MCF 10A (cell line): ENCODE data around the gene ANO6. TPM values are rescaled to one million over a fixed set of nuclear protein-coding genes. Genes with fewer than 3 reads are reported as not detected.

Experiments
- BruUV-seq: library from RNA; stranded (reverse); fragments of 400-500 nt; replicated peaks from 2 replicates; lab custom pipeline; 2021; lab: Mats Ljungman, UMichigan
- CTCF ChIA-PET: fragments of 300-600 bp; sonication (Branson Sonifier 250); formaldehyde crosslinking; extraction: SDS; loops from one replicate; lab custom pipeline; 2021; ENCODE audit warnings: antibody characterized with exemption, inconsistent platforms; lab: Yijun Ruan, JAX
- POLR2A ChIA-PET: fragments of 300-600, 350-650 bp; sonication (Branson Sonifier 250); formaldehyde crosslinking; extraction: SDS; loops from one replicate; lab custom pipeline; 2020; ENCODE audit warnings: antibody characterized with exemption, inconsistent platforms; lab: Yijun Ruan, JAX
- DNase-seq: peaks from one replicate; pipeline ENCODE4 v3.0.0-alpha.2; 2018; ENCODE audit not compliant: unreplicated experiment
- H3K27ac Mint-ChIP-seq: one replicate; pipeline ENCODE4 v1.8.0; 2022; ENCODE audit warnings: mild to moderate bottlenecking, low read depth, mixed read lengths; ENCODE audit not compliant: unreplicated experiment
- H3K27me3 Mint-ChIP-seq: one replicate; pipeline ENCODE4 v1.8.0; 2022; ENCODE audit warnings: mixed read lengths; ENCODE audit not compliant: insufficient read depth, unreplicated experiment
- H3K36me3 Mint-ChIP-seq: one replicate; pipeline ENCODE4 v1.8.0; 2022; ENCODE audit warnings: mild to moderate bottlenecking, moderate library complexity, mixed read lengths; ENCODE audit not compliant: insufficient read depth, unreplicated experiment
- H3K4me1 Mint-ChIP-seq: one replicate; pipeline ENCODE4 v1.8.0; 2022; ENCODE audit warnings: mixed read lengths; ENCODE audit not compliant: insufficient read depth, unreplicated experiment
- H3K4me3 Mint-ChIP-seq: one replicate; pipeline ENCODE4 v1.8.0; 2022; ENCODE audit warnings: mild to moderate bottlenecking, moderate library complexity, mixed read lengths; ENCODE audit not compliant: unreplicated experiment
- H3K9me3 Mint-ChIP-seq: one replicate; pipeline ENCODE4 v1.8.0; 2022; ENCODE audit warnings: mixed read lengths; ENCODE audit not compliant: unreplicated experiment
- intact Hi-C: fragments of 100-400 bp; cut with micrococcal nuclease; formaldehyde crosslinking; loops from 2 replicates; pipeline ENCODE4 v1.14.1; 2022
- total RNA-seq: library from RNA; stranded (reverse); gene quantifications from 2 replicates; pipeline ENCODE4 v1.2.3, GENCODE V29; 2022
- TF ChIP-seq, protein P1 (sequence below): fragments of 200-600 bp; IDR thresholded peaks from one replicate; pipeline ENCODE4 v1.8.0; 2022; ENCODE audit warnings: antibody characterized with exemption, mild to moderate bottlenecking; ENCODE audit not compliant: unreplicated experiment

The ANO6 gene
- total RNA-seq, 1 experiment from 2014 or later = 25.4 TPM

DNA sequence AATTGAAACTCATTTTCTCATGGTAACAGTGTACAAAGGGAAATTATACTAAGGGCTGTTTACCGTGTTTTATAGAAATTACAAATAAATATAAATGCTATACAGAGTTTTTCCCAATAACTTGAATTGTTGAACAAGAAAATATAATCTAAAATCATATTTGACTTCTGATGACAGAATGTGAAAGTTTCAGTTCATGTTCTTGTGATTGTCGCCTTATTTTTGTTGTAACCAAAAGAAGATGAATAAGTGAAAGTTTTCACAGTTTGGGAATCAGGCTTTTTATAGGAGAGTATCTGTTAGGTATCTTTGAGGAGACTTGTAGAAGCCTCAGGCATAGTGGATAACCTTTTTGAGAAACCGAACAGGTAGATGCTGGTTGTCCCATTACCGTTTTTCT, 28.1 kb downstream of the ANO6 start:
- TF ChIP-seq, protein P1, sequence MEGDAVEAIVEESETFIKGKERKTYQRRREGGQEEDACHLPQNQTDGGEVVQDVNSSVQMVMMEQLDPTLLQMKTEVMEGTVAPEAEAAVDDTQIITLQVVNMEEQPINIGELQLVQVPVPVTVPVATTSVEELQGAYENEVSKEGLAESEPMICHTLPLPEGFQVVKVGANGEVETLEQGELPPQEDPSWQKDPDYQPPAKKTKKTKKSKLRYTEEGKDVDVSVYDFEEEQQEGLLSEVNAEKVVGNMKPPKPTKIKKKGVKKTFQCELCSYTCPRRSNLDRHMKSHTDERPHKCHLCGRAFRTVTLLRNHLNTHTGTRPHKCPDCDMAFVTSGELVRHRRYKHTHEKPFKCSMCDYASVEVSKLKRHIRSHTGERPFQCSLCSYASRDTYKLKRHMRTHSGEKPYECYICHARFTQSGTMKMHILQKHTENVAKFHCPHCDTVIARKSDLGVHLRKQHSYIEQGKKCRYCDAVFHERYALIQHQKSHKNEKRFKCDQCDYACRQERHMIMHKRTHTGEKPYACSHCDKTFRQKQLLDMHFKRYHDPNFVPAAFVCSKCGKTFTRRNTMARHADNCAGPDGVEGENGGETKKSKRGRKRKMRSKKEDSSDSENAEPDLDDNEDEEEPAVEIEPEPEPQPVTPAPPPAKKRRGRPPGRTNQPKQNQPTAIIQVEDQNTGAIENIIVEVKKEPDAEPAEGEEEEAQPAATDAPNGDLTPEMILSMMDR = no peak
- Mint-ChIP-seq H3K27me3 (no peaks in the 10 kb centered on the region), H3K27ac (peak overlapping the region; percentile 75), H3K4me1 (peaks cover 16% of the 10 kb centered on the region), H3K4me3 (no peak overlapping the region), H3K36me3 (peaks cover 7% of the 10 kb centered on the region), H3K9me3 (no peaks in the 10 kb centered on the region)
- intact Hi-C loops = no loop called here
- no peak for DNase-seq
- no TSS peak for BruUV-seq
- ChIA-PET POLR2A (interaction anchor here (2.1 to 2.8 kb wide), 2 partner anchors 10 to 28 kb away, joined by 6 to 9 read pairs; partner anchors contain the start of gene ANO6), CTCF (no interaction called here)

DNA sequence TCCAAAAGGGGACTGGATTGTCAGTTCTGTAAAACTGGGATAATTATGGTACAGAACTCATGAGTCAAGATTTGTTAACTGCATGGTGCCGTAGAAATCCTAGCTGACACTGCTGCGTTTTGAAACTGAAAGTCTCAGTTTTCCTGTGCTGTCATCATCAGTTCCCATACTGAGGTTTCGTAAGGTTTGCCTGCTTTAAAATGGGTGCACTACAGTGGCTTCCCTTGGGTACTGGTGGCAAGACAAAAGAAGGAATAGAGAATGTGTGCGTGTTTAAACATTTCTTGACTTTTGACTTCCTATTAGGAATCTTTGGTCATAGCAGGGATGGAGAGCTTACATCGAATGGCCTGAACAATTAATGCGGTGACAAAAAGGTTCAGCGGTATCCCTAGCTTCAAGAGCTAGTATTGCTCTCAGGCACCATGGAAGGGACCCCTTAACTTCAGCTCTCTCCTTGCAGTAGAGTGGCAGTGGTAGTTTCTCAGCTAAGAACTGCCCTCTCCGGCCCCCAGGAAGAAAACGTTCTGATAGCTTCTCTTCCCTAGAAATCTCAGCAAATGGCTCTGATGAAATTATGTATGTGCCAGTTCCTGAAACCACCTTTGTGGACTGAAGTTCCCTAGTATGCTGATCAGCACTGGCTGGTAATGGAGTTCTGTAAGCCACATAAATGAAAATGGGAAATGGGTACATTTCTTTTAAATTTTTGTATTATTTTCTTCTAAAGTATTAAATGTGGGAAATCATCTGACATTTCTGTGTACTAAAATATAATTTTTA, 28.9 kb downstream of the ANO6 start:
- peak overlapping the region; percentile 75 for H3K27ac Mint-ChIP-seq
- intact Hi-C loops = no loop called here
- CTCF ChIA-PET = interaction anchor here (1.0 kb wide), 1 partner anchor 10 kb away, joined by 3 read pairs; no protein-coding TSS in a partner anchor
- TF ChIP-seq, protein P1 = no peak
- H3K9me3 Mint-ChIP-seq = no peaks in the 10 kb centered on the region
- peak; percentile 77 for DNase-seq
- peaks cover 7% of the 10 kb centered on the region for H3K36me3 Mint-ChIP-seq
- POLR2A ChIA-PET = interaction anchor here (1.0 to 2.8 kb wide), 5 partner anchors 9 to 29 kb away, joined by 4 to 9 read pairs (median 6); partner anchors contain the start of gene ANO6
- BruUV-seq = no TSS peak
- no peaks in the 10 kb centered on the region for H3K27me3 Mint-ChIP-seq
- H3K4me1 Mint-ChIP-seq = peaks cover 16% of the 10 kb centered on the region
- H3K4me3 Mint-ChIP-seq = peak overlapping the region; percentile 11

DNA sequence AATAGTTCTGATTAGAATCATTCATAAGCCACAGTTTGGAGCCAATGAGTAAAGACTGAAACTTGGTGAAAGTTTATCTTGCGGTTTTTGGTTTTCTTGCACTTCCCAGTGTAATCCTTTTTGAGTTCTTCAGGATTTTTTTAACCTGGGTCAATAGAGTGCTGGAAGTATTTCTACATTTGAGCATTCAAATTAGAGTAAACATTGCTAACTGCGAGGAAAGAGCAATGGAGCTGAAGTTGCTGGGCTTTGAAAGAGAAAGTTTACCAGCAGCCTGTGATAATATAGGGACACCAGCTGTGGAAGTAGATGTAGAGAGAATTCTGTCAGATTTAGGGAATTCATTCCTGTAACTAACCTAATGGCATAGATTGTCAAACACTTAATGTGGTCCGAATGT, 30.3 kb downstream of the ANO6 start:
- ChIA-PET CTCF (interaction anchor here (0.5 to 1.4 kb wide), 2 partner anchors 23 to 29 kb away, joined by 3 to 4 read pairs; no protein-coding TSS in a partner anchor), POLR2A (interaction anchor here (1.9 to 2.8 kb wide), 2 partner anchors 11 to 13 kb away, joined by 5 to 9 read pairs; no protein-coding TSS in a partner anchor)
- Mint-ChIP-seq H3K27me3 (no peaks in the 10 kb centered on the region), H3K36me3 (peaks cover 2% of the 10 kb centered on the region), H3K4me3 (no peak overlapping the region), H3K27ac (no peak overlapping the region), H3K4me1 (peaks cover 10% of the 10 kb centered on the region), H3K9me3 (no peaks in the 10 kb centered on the region)
- TF ChIP-seq, protein P1 = no peak
- intact Hi-C loops = no loop called here
- no peak for DNase-seq
- BruUV-seq = no TSS peak

DNA sequence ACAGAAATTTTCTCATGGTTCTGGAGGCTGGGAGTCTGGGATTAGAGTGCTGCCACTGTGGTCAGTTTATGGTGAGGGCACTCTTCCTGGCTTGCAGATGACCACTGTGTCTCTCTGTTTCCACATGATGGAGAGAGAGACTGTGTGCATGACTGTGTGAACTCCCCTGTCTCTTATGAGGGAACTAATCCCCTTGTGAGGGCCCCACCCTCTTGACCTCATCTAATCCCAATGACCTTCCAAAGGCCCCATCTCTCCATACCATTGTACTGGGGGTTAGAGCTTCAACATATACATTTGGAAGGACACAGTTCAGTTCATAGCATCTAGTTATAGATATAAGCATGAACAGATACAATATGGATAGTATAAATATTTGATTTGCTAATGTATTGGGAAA, 31.7 kb downstream of the ANO6 start:
- CTCF ChIA-PET = interaction anchor here (0.6 to 1.1 kb wide), 2 partner anchors 32 to 709 kb away, joined by 3 read pairs; partner anchors contain the start of gene ANO6
- BruUV-seq = no TSS peak
- Mint-ChIP-seq H3K27me3 (no peaks in the 10 kb centered on the region), H3K4me1 (peaks cover 9% of the 10 kb centered on the region), H3K36me3 (no peaks in the 10 kb centered on the region), H3K27ac (no peak overlapping the region), H3K9me3 (no peaks in the 10 kb centered on the region), H3K4me3 (no peak overlapping the region)
- POLR2A ChIA-PET = interaction anchor here (0.8 kb wide), 1 partner anchor 32 kb away, joined by 3 read pairs; the partner anchor contains the start of gene ANO6
- TF ChIP-seq, protein P1 = no peak
- DNase-seq = no peak
- intact Hi-C loops = no loop called here
